Measurements from ENCODE around the gene SLC40A1. TPM values are rescaled to one million over a fixed set of nuclear protein-coding genes. Genes with fewer than 3 reads are reported as not detected.

SLC40A1 gene
- total RNA-seq, 2 experiments from 2014 or later, result 7.4 to 8.2 TPM

- ATAC-seq (ENCODE audit: poor library complexity) (no peak), DNase-seq (no peak)
- Histone ChIP-seq H3K4me1 (ENCODE audit: insufficient read depth, low read length) (peaks cover 12% of the 10 kb centered on the region), H3K27me3 (ENCODE audit: control insufficient read depth in 1 of 2, insufficient read depth in 2 of 2, low read length in 2 of 2) (no peaks in the 10 kb centered on the region), H3K36me3 (ENCODE audit: insufficient read depth, low read length) (no peaks in the 10 kb centered on the region), H3K4me3 (ENCODE audit: low read length) (no peak overlapping the region), H3K27ac (ENCODE audit: low read depth in 1 of 2, low read length in 2 of 2) (no peak overlapping the region), H3K9me3 (ENCODE audit: control insufficient read depth in 1 of 2, insufficient read depth in 1 of 2, low read length in 2 of 2) (no peaks in the 10 kb centered on the region)
- no peaks in the 10 kb centered on the region for H3K9me3 Mint-ChIP-seq
- H3K4me3 Mint-ChIP-seq, result no peak overlapping the region
- intact Hi-C loops (cut with DNase I, micrococcal nuclease), result no loop called here
- no peaks in the 10 kb centered on the region for H3K27me3 Mint-ChIP-seq
- no peaks in the 10 kb centered on the region for H3K36me3 Mint-ChIP-seq (ENCODE audit: low read depth)
- no peak for TF ChIP-seq CTCF (IDR thresholded peaks at IDR 0.05)
- ChIA-PET POLR2A (interaction anchor here (1.7 kb wide), 1 partner anchor 45 kb away, joined by 5 read pairs; the partner anchor contains the start of gene SLC40A1), CTCF (no interaction called here)
- peaks cover 21% of the 10 kb centered on the region for H3K4me1 Mint-ChIP-seq (ENCODE audit: low read depth)
- H3K27ac Mint-ChIP-seq, result no peak overlapping the region
Measured at GRCh38 chr2:189624648-189625355, 44.2 kb upstream of the SLC40A1 start.

GRCh38 chr2:189623049-189623448 lies 42.5 kb upstream of the SLC40A1 start:
- no peak overlapping the region for H3K4me3 Mint-ChIP-seq
- no peak overlapping the region for H3K27ac ChIP-seq (ENCODE audit: low read depth in 1 of 2, low read length in 2 of 2)
- POLR2A ChIA-PET, result interaction anchor here (1.3 kb wide), 1 partner anchor 36 kb away, joined by 3 read pairs; no protein-coding TSS in a partner anchor
- H3K4me1 Mint-ChIP-seq (ENCODE audit: low read depth), result peaks cover 21% of the 10 kb centered on the region
- no peaks in the 10 kb centered on the region for H3K9me3 ChIP-seq (ENCODE audit: control insufficient read depth in 1 of 2, insufficient read depth in 1 of 2, low read length in 2 of 2)
- no peak for ATAC-seq (ENCODE audit: poor library complexity)
- TF ChIP-seq CTCF (IDR thresholded peaks at IDR 0.05), result no peak
- no peak overlapping the region for H3K27ac Mint-ChIP-seq
- intact Hi-C loops (cut with DNase I, micrococcal nuclease), result no loop called here
- DNase-seq, result no peak
- H3K4me1 ChIP-seq (ENCODE audit: insufficient read depth, low read length), result peaks cover 12% of the 10 kb centered on the region
- CTCF ChIA-PET, result no interaction called here
- H3K27me3 Mint-ChIP-seq, result no peaks in the 10 kb centered on the region
- no peak overlapping the region for H3K4me3 ChIP-seq (ENCODE audit: low read length)
- no peaks in the 10 kb centered on the region for H3K27me3 ChIP-seq (ENCODE audit: control insufficient read depth in 1 of 2, insufficient read depth in 2 of 2, low read length in 2 of 2)
- no peaks in the 10 kb centered on the region for H3K36me3 ChIP-seq (ENCODE audit: insufficient read depth, low read length)
- H3K36me3 Mint-ChIP-seq (ENCODE audit: low read depth), result no peaks in the 10 kb centered on the region
- no peaks in the 10 kb centered on the region for H3K9me3 Mint-ChIP-seq

GRCh38 chr2:189621781-189622180 lies 41.2 kb upstream of the SLC40A1 start:
- ChIA-PET POLR2A (no interaction called here), CTCF (no interaction called here)
- Mint-ChIP-seq H3K27ac (no peak overlapping the region), H3K4me1 (ENCODE audit: low read depth) (peaks cover 21% of the 10 kb centered on the region), H3K9me3 (no peaks in the 10 kb centered on the region), H3K27me3 (no peaks in the 10 kb centered on the region), H3K36me3 (ENCODE audit: low read depth) (no peaks in the 10 kb centered on the region), H3K4me3 (no peak overlapping the region)
- Histone ChIP-seq H3K27ac (ENCODE audit: low read depth in 1 of 2, low read length in 2 of 2) (no peak overlapping the region), H3K4me3 (ENCODE audit: low read length) (no peak overlapping the region), H3K4me1 (ENCODE audit: insufficient read depth, low read length) (peaks cover 11% of the 10 kb centered on the region), H3K9me3 (ENCODE audit: control insufficient read depth in 1 of 2, insufficient read depth in 1 of 2, low read length in 2 of 2) (no peaks in the 10 kb centered on the region), H3K36me3 (ENCODE audit: insufficient read depth, low read length) (no peaks in the 10 kb centered on the region), H3K27me3 (ENCODE audit: control insufficient read depth in 1 of 2, insufficient read depth in 2 of 2, low read length in 2 of 2) (no peaks in the 10 kb centered on the region)
- no peak for DNase-seq
- intact Hi-C loops (cut with DNase I, micrococcal nuclease), result no loop called here
- TF ChIP-seq CTCF (IDR thresholded peaks at IDR 0.05), result no peak
- no peak for ATAC-seq (ENCODE audit: poor library complexity)

Data from CD4-positive, alpha-beta T cell (primary cell).